DOHH2 (cell line): ENCODE results near the gene KIF26A.

Experiments used
- H3F3A ChIP-seq: fragments of 200-600 bp; sonication (generic), shearing (Covaris generic); 2 replicates; pipeline ENCODE4 v1.6.0; 2016; ENCODE audit warnings: antibody characterized with exemption, mild to moderate bottlenecking; ENCODE audit not compliant: control insufficient read depth, insufficient read depth
- H3K27ac ChIP-seq: fragments of 200-600 bp; sonication (generic); 2 replicates; pipeline ENCODE4 v1.5.1; 2014; ENCODE audit warnings: low read depth, mild to moderate bottlenecking, low read length, moderate library complexity
- H3K27me3 ChIP-seq: fragments of 200-600 bp; sonication (generic); 2 replicates; pipeline ENCODE4 v1.6.1; 2014; ENCODE audit warnings: mild to moderate bottlenecking, low read length, mixed read lengths; ENCODE audit not compliant: control insufficient read depth
- H3K36me3 ChIP-seq: fragments of 200-600 bp; sonication (generic); 2 replicates; pipeline ENCODE4 v1.6.1; 2014; ENCODE audit warnings: mild to moderate bottlenecking, low read length, moderate library complexity, mixed read lengths; ENCODE audit not compliant: control insufficient read depth
- H3K4me1 ChIP-seq: fragments of 200-600 bp; sonication (generic); 2 replicates; pipeline ENCODE4 v1.6.1; 2014; ENCODE audit warnings: mild to moderate bottlenecking, low read length, mixed read lengths; ENCODE audit not compliant: control insufficient read depth
- H3K4me2 ChIP-seq: fragments of 200-600 bp; sonication (generic); 2 replicates; pipeline ENCODE4 v1.6.0; 2014; ENCODE audit warnings: mild to moderate bottlenecking, low read length, moderate library complexity
- H3K4me3 ChIP-seq: fragments of 200-600 bp; sonication (generic); 2 replicates; pipeline ENCODE4 v1.5.1; 2014; ENCODE audit warnings: mild to moderate bottlenecking, low read length, mixed read lengths
- H3K79me2 ChIP-seq: fragments of 200-600 bp; sonication (generic); 2 replicates; pipeline ENCODE4 v1.6.1; 2014; ENCODE audit warnings: mild to moderate bottlenecking, low read length, mixed read lengths; ENCODE audit not compliant: control insufficient read depth
- H3K9me2 ChIP-seq: fragments of 200-600 bp; sonication (generic); replicated peaks from 2 replicates; pipeline ENCODE4 v1.6.1; 2014; ENCODE audit warnings: mild to moderate bottlenecking, low read length, mixed read lengths; ENCODE audit not compliant: control insufficient read depth
- H3K9me3 ChIP-seq: fragments of 200-600 bp; sonication (generic); 2 replicates; pipeline ENCODE4 v1.6.1; 2014; ENCODE audit warnings: antibody characterized with exemption, low read length, mixed read lengths; ENCODE audit not compliant: control insufficient read depth, insufficient read depth
- H4K20me1 ChIP-seq: fragments of 200-600 bp; sonication (generic); 2 replicates; pipeline ENCODE4 v1.6.0; 2014; ENCODE audit warnings: low read depth, mild to moderate bottlenecking, antibody characterized with exemption, low read length, moderate library complexity; ENCODE audit not compliant: control insufficient read depth, insufficient read depth
- CTCF ChIP-seq: fragments of 200-600 bp; sonication (generic); IDR thresholded peaks from one replicate; pipeline ENCODE4 v1.5.1; 2014; ENCODE audit warnings: antibody characterized with exemption, mild to moderate bottlenecking, low read depth, low read length; ENCODE audit not compliant: poor library complexity, severe bottlenecking
- EZH2phosphoT487 ChIP-seq: fragments of 200-600 bp; sonication (generic); IDR thresholded peaks from 2 replicates; pipeline ENCODE4 v1.6.1; 2017; ENCODE audit warnings: borderline replicate concordance, mild to moderate bottlenecking, antibody characterized with exemption, low read length, moderate library complexity, mixed read lengths

KIF26A gene

GRCh38 chr14:104201063-104201462, 62.7 kb downstream of the KIF26A start:
- TF ChIP-seq EZH2phosphoT487 (no peak), CTCF (no peak)
- H3F3A ChIP-seq, result no peaks in the 10 kb centered on the region
- H3K27ac ChIP-seq, result no peak overlapping the region
- no peaks in the 10 kb centered on the region for H3K36me3 ChIP-seq
- H4K20me1 ChIP-seq, result no peaks in the 10 kb centered on the region
- H3K27me3 ChIP-seq, result no peaks in the 10 kb centered on the region
- no peaks in the 10 kb centered on the region for H3K9me3 ChIP-seq
- H3K4me1 ChIP-seq, result peaks cover 10% of the 10 kb centered on the region
- H3K4me2 ChIP-seq, result no peak overlapping the region
- no peaks in the 10 kb centered on the region for H3K9me2 ChIP-seq
- no peak overlapping the region for H3K4me3 ChIP-seq
- H3K79me2 ChIP-seq, result no peaks in the 10 kb centered on the region

DNA sequence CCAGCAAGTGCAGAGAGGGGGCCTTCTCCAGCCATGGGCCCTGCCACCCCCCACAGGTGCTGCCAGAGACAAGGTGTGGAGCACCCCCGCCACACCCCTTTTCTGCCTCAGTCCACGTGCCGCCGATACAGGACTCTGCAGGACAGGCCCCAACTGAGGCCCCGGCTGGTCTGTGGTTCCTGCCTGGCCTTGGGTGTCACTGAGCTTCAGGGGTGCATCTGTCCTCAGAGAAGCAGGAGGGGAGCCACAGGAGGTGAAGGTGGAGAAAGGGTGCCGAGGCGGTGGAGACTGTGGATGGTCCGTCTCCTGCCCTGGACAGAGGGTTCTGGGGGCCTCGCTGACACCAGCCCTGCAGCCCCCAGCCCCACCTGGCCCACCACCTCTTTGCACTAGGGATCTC, 63.1 kb downstream of the KIF26A start:
- H3F3A ChIP-seq, result no peaks in the 10 kb centered on the region
- no peaks in the 10 kb centered on the region for H3K27me3 ChIP-seq
- no peaks in the 10 kb centered on the region for H3K36me3 ChIP-seq
- H3K4me2 ChIP-seq, result no peak overlapping the region
- H3K4me1 ChIP-seq, result peaks cover 6% of the 10 kb centered on the region
- TF ChIP-seq EZH2phosphoT487 (no peak), CTCF (no peak)
- H4K20me1 ChIP-seq, result no peaks in the 10 kb centered on the region
- H3K9me2 ChIP-seq, result no peaks in the 10 kb centered on the region
- H3K4me3 ChIP-seq, result no peak overlapping the region
- H3K27ac ChIP-seq, result no peak overlapping the region
- H3K79me2 ChIP-seq, result no peaks in the 10 kb centered on the region
- H3K9me3 ChIP-seq, result peaks cover under 1% of the 10 kb centered on the region; the same call in 1 of the 2 replicates

DNA sequence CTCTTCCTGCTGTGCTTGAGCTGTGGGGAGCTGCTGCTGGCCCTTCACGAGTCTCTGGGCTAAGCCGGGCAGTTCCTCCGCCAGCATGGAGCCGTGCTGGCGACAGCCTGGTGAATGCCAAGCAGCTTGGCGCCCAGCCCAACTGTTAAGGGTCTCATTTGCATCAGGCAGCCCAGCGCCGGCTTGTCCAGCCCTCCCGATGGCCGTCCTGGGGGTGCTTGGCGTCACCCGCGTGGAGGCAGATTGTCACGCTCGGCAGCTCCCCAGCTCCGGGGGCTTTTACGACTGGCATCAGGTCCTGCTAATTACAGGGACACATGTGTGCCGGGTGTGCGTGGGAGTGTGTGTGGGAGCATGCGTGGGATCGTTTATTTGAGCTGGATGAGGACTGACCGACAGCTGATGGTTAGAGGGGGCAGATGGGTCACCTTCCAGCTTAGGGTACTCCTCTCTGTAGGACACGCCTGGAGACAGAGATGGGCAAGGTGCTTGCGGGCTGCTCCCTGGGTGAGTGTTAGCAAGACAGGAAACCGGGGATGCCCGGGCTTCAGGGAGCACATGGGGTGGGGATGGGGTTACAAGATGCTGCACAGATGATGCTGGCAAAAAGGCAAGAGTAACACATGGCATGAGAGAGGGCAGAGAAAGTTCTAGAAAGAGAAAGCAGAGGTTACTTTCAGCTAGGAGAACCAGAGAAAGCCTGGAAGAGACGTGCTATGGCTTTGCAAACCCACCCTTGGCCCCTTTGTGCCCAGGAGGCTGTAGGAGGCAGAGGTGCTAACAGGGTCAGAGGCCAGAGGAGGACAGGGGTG, 64.1 kb downstream of the KIF26A start:
- Histone ChIP-seq H3K4me1 (no peaks in the 10 kb centered on the region), H3K4me3 (no peak overlapping the region), H3K79me2 (no peaks in the 10 kb centered on the region), H3K9me3 (peaks cover 4% of the 10 kb centered on the region; the same call in 1 of the 2 replicates), H3K36me3 (no peaks in the 10 kb centered on the region), H3K9me2 (no peaks in the 10 kb centered on the region), H3K27me3 (no peaks in the 10 kb centered on the region), H3F3A (no peaks in the 10 kb centered on the region), H3K27ac (no peak overlapping the region), H3K4me2 (no peak overlapping the region), H4K20me1 (no peaks in the 10 kb centered on the region)
- no peak for TF ChIP-seq CTCF
- no peak for TF ChIP-seq EZH2phosphoT487
